ENCODE data around the gene PIP5KL1.

DNA sequence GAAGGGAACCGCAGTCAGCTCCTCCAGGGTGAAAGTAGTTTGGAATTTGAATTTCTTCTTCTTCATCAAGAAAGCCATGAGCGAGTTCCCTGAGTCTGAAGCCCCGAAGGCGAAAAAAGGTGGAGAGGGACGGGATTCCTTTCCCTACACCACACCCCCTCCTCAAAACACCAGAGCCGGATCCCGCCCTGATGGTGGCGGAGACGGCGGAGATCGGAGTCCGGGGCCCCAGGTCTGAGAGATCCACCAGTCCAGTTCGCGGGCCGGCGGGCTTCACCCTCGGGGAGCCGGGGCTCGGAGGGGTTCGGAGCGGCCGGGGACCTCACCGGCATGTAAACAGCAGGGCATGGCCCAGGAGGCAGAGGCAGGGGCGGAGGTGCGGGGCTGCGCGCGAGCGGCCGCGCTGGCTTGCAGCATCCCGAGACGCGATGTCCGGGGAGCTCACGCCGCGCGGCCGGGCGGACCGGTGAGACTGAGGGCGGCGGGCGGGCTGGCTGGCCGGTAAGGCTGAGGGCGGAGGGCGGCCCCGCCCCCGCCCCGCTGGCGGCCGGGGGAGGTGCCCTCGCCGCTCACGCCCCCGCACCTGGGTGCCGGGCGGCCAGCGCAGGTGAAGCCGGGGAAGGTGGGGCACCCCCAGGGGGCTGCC lies 49.6 kb upstream of the PIP5KL1 start:
- TF ChIP-seq, protein P1, sequence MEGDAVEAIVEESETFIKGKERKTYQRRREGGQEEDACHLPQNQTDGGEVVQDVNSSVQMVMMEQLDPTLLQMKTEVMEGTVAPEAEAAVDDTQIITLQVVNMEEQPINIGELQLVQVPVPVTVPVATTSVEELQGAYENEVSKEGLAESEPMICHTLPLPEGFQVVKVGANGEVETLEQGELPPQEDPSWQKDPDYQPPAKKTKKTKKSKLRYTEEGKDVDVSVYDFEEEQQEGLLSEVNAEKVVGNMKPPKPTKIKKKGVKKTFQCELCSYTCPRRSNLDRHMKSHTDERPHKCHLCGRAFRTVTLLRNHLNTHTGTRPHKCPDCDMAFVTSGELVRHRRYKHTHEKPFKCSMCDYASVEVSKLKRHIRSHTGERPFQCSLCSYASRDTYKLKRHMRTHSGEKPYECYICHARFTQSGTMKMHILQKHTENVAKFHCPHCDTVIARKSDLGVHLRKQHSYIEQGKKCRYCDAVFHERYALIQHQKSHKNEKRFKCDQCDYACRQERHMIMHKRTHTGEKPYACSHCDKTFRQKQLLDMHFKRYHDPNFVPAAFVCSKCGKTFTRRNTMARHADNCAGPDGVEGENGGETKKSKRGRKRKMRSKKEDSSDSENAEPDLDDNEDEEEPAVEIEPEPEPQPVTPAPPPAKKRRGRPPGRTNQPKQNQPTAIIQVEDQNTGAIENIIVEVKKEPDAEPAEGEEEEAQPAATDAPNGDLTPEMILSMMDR (IDR thresholded peaks at IDR 0.05; ENCODE audit: low read length), result no peak
- TF ChIP-seq EZH2 (IDR thresholded peaks at IDR 0.05; ENCODE audit: borderline replicate concordance, low read length), result no peak
